GM12878 (cell line): ENCODE measurements around the gene RAD17. TPM values are rescaled to one million over a fixed set of nuclear protein-coding genes. Genes with fewer than 3 reads are reported as not detected.
A peak's percentile ranks its signal among the peaks of the same experiment; 100 is the strongest.

Source experiments
- CBX3 ChIP-seq: fragments of 200-600 bp; sonication (generic); IDR thresholded peaks from 2 replicates; pipeline ENCODE4 v1.6.1; 2016; ENCODE audit warnings: low read depth, borderline replicate concordance
- CEBPB ChIP-seq, 2 experiments: fragments of 150-350 bp in 1 of 2; IDR thresholded peaks; 2 replicates each; pipeline ENCODE4 v1.6.1; 2012 to 2014; ENCODE audit warnings: low read depth in 2 of 2, low read length in 2 of 2, borderline replicate concordance in 1 of 2, inconsistent platforms in 1 of 2
- DPF2 ChIP-seq: fragments of 450-650 bp; IDR thresholded peaks from 2 replicates; pipeline ENCODE4 v1.6.1; 2017; ENCODE audit warnings: mild to moderate bottlenecking
- ETV6 ChIP-seq, 2 experiments: fragments of 450-650 bp in 1 of 2; IDR thresholded peaks in 1 of 2; conservative IDR thresholded peaks in 1 of 2; 2 replicates each; pipeline ENCODE4 v1.6.1; 2014; ENCODE audit warnings: antibody characterized with exemption in 1 of 2, borderline replicate concordance in 1 of 2, low read depth in 1 of 2, mild to moderate bottlenecking in 1 of 2, moderate library complexity in 1 of 2
- MLLT1 ChIP-seq: fragments of 450-650 bp; IDR thresholded peaks from 2 replicates; pipeline ENCODE4 v1.6.1; 2016; ENCODE audit warnings: mild to moderate bottlenecking
- NR2F1 ChIP-seq: fragments of 450-650 bp; conservative IDR thresholded peaks from 2 replicates; pipeline ENCODE4 v1.6.1; 2017; ENCODE audit warnings: mild to moderate bottlenecking
- PML ChIP-seq: IDR thresholded peaks from 2 replicates; pipeline ENCODE4 v1.6.1; 2012; ENCODE audit warnings: low read length, inconsistent platforms
- POU2F2 ChIP-seq: IDR thresholded peaks from 3 replicates; pipeline ENCODE4 v1.6.1; 2011; ENCODE audit warnings: low read depth, mild to moderate bottlenecking, low read length, borderline replicate concordance
- RUNX3 ChIP-seq: IDR thresholded peaks from 2 replicates; pipeline ENCODE4 v1.6.1; 2012; ENCODE audit warnings: low read length, inconsistent platforms
- SMAD1 ChIP-seq: fragments of 450-650 bp; IDR thresholded peaks from 2 replicates; pipeline ENCODE4 v1.6.1; 2018; ENCODE audit warnings: mild to moderate bottlenecking, low read depth; ENCODE audit not compliant: partially characterized antibody
- TBL1XR1 ChIP-seq: IDR thresholded peaks from 2 replicates; pipeline ENCODE4 v1.6.1; 2012; ENCODE audit warnings: low read depth, low read length, improper control_type of control experiment
- YY1 ChIP-seq: IDR thresholded peaks from 2 replicates; pipeline ENCODE4 v1.6.1; 2011; ENCODE audit warnings: low read depth, mild to moderate bottlenecking, low read length
- ZBTB40 ChIP-seq: fragments of 450-650 bp; IDR thresholded peaks from 2 replicates; pipeline ENCODE4 v1.6.1; 2016; ENCODE audit warnings: mild to moderate bottlenecking, moderate library complexity, borderline replicate concordance
- polyA plus RNA-seq, 11 experiments: library from polyadenylated mRNA; depleted of rRNA in 4 of 11; unstranded in 6 of 11; stranded (reverse) in 5 of 11; fragments of >200 nt; fragmentation: Nextera tagmentation in 4 of 11; fragmentation: Illumina TruSeq in 1 of 11; extraction: Ambion mirVana in 4 of 11; extraction: Trizol in 1 of 11; gene quantifications; 1 replicate in 1 of 11; 2 replicates in 10 of 11; pipeline versions ENCODE4 v1.2.1 to v1.2.3, GENCODE V29; 2011 to 2016; ENCODE audit warnings: inconsistent platforms in 2 of 11, missing spikeins in 2 of 11, low read depth in 1 of 11
- total RNA-seq, 4 experiments: library from RNA; depleted of rRNA in 3 of 4; stranded (reverse); fragments of >200 nt in 3 of 4; fragmentation: Illumina TruSeq in 1 of 4; extraction: Trizol in 1 of 4; gene quantifications; 2 replicates each; pipeline versions ENCODE4 v1.2.1 to v1.2.3, GENCODE V29; 2013 to 2021
- TF ChIP-seq, protein P1 (sequence below): IDR thresholded peaks from 2 replicates; pipeline ENCODE4 v1.6.1; 2012; ENCODE audit warnings: improper control_type of control experiment, low read depth, low read length; ENCODE audit not compliant: insufficient replicate concordance
- TF ChIP-seq, protein P2 (sequence below): fragments of 450-650 bp; IDR thresholded peaks from 2 replicates; pipeline ENCODE4 v1.6.1; 2017; ENCODE audit warnings: mild to moderate bottlenecking
- TF ChIP-seq, protein P3 (sequence below): fragments of 450-650 bp; IDR thresholded peaks from 2 replicates; pipeline ENCODE4 v1.6.1; 2014; ENCODE audit warnings: mild to moderate bottlenecking

RAD17 gene
- total and polyA plus RNA-seq, 10 of the 15 experiments (the other 5 are each of a cell fraction or from before 2014, with no cell fraction given): 23.9 to 55.4 (median 44.5) TPM

- TF ChIP-seq, protein P1, sequence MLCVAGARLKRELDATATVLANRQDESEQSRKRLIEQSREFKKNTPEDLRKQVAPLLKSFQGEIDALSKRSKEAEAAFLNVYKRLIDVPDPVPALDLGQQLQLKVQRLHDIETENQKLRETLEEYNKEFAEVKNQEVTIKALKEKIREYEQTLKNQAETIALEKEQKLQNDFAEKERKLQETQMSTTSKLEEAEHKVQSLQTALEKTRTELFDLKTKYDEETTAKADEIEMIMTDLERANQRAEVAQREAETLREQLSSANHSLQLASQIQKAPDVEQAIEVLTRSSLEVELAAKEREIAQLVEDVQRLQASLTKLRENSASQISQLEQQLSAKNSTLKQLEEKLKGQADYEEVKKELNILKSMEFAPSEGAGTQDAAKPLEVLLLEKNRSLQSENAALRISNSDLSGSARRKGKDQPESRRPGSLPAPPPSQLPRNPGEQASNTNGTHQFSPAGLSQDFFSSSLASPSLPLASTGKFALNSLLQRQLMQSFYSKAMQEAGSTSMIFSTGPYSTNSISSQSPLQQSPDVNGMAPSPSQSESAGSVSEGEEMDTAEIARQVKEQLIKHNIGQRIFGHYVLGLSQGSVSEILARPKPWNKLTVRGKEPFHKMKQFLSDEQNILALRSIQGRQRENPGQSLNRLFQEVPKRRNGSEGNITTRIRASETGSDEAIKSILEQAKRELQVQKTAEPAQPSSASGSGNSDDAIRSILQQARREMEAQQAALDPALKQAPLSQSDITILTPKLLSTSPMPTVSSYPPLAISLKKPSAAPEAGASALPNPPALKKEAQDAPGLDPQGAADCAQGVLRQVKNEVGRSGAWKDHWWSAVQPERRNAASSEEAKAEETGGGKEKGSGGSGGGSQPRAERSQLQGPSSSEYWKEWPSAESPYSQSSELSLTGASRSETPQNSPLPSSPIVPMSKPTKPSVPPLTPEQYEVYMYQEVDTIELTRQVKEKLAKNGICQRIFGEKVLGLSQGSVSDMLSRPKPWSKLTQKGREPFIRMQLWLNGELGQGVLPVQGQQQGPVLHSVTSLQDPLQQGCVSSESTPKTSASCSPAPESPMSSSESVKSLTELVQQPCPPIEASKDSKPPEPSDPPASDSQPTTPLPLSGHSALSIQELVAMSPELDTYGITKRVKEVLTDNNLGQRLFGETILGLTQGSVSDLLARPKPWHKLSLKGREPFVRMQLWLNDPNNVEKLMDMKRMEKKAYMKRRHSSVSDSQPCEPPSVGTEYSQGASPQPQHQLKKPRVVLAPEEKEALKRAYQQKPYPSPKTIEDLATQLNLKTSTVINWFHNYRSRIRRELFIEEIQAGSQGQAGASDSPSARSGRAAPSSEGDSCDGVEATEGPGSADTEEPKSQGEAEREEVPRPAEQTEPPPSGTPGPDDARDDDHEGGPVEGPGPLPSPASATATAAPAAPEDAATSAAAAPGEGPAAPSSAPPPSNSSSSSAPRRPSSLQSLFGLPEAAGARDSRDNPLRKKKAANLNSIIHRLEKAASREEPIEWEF: no peak
- TF ChIP-seq, protein P2, sequence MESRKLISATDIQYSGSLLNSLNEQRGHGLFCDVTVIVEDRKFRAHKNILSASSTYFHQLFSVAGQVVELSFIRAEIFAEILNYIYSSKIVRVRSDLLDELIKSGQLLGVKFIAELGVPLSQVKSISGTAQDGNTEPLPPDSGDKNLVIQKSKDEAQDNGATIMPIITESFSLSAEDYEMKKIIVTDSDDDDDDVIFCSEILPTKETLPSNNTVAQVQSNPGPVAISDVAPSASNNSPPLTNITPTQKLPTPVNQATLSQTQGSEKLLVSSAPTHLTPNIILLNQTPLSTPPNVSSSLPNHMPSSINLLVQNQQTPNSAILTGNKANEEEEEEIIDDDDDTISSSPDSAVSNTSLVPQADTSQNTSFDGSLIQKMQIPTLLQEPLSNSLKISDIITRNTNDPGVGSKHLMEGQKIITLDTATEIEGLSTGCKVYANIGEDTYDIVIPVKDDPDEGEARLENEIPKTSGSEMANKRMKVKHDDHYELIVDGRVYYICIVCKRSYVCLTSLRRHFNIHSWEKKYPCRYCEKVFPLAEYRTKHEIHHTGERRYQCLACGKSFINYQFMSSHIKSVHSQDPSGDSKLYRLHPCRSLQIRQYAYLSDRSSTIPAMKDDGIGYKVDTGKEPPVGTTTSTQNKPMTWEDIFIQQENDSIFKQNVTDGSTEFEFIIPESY: no peak
- TF ChIP-seq NR2F1 (no peak), DPF2 (no peak), RUNX3 (peak; percentile 57; the same call in 1 of the 2 replicates), CEBPB (IDR thresholded peaks at IDR 0.05; ENCODE audit: borderline replicate concordance in 1 of 2, low read depth in 2 of 2, low read length in 2 of 2) (no peak), PML (no peak), CBX3 (no peak), ZBTB40 (no peak), ETV6 (conservative IDR thresholded peaks at IDR 0.05 in 1 of 2, IDR thresholded peaks at IDR 0.05 in 1 of 2; ENCODE audit: borderline replicate concordance in 1 of 2, low read depth in 1 of 2) (no peak), POU2F2 (no peak), MLLT1 (peak; percentile 82; the same call in 1 of the 2 replicates), SMAD1 (no peak), YY1 (peak; percentile 71), TBL1XR1 (no peak)
- TF ChIP-seq, protein P3, sequence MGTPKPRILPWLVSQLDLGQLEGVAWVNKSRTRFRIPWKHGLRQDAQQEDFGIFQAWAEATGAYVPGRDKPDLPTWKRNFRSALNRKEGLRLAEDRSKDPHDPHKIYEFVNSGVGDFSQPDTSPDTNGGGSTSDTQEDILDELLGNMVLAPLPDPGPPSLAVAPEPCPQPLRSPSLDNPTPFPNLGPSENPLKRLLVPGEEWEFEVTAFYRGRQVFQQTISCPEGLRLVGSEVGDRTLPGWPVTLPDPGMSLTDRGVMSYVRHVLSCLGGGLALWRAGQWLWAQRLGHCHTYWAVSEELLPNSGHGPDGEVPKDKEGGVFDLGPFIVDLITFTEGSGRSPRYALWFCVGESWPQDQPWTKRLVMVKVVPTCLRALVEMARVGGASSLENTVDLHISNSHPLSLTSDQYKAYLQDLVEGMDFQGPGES: no peak
These were observed 34.8 kb upstream of the RAD17 start (continued) for GRCh38 chr5:69334793-69335268.
